Heart right ventricle (tissue), 16 donors: ENCODE data around the gene SLIT3. TPM values are rescaled to one million over a fixed set of nuclear protein-coding genes. Genes with fewer than 3 reads are reported as not detected.

Experiments used
- ATAC-seq, 8 donors: fragments of 200-7000 bp; cut with Tn5 transposase; one replicate each; pipeline ENCODE4 v1.9.1; 2020; ENCODE audit warnings: mild to moderate bottlenecking in 8 of 8, moderate library complexity in 8 of 8, moderate number of reproducible peaks in 1 of 8
- DNase-seq, 2 donors: peaks; one replicate each; pipeline ENCODE4 v3.0.0-alpha.2; 2020
- H3K27ac ChIP-seq, 10 donors: fragments of 200-600 bp; sonication (generic) in 2 of 10; one replicate each; pipeline versions ENCODE4 v1.5.0 to v1.8.0; 2020 to 2022; ENCODE audit warnings: mild to moderate bottlenecking in 3 of 10
- H3K27me3 ChIP-seq, 7 donors: fragments of 200-600 bp; one replicate each; pipeline ENCODE4 v1.8.0; 2021 to 2022; ENCODE audit warnings: mild to moderate bottlenecking in 2 of 7
- H3K36me3 ChIP-seq, 9 donors: fragments of 200-600 bp; sonication (generic) in 1 of 9; one replicate each; pipeline versions ENCODE4 v1.5.0 to v1.8.0; 2020 to 2022; ENCODE audit warnings: mild to moderate bottlenecking in 2 of 9
- H3K4me1 ChIP-seq, 9 donors: fragments of 200-600 bp; sonication (generic) in 1 of 9; one replicate each; pipeline versions ENCODE4 v1.5.0 to v1.8.0; 2020 to 2022; ENCODE audit warnings: mild to moderate bottlenecking in 4 of 9
- H3K4me3 ChIP-seq, 10 donors: fragments of 200-600 bp; sonication (generic) in 2 of 10; one replicate each; pipeline versions ENCODE4 v1.5.0 to v1.8.0; 2020 to 2022; ENCODE audit warnings: mild to moderate bottlenecking in 7 of 10, moderate library complexity in 2 of 10
- H3K9me3 ChIP-seq, 11 donors: fragments of 200-600 bp in 10 of 11; sonication (generic) in 2 of 11; one replicate each; pipeline versions ENCODE4 v1.5.0 to v1.8.0; 2013 to 2022; ENCODE audit warnings: mild to moderate bottlenecking in 2 of 11, control low read depth in 1 of 11, moderate library complexity in 1 of 11
- WGBS, 2 donors: extraction: QIAGEN DNeasy Blood & Tissue Kit; methylation state at CpG; one replicate each; pipeline ENCODE4 v1.1.7; 2013; ENCODE audit warnings: inconsistent platforms in 1 of 2; 5-methylcytosine and 5-hydroxymethylcytosine counted together
- intact Hi-C, 10 donors: fragments of 100-400 bp; cut with DNase I; formaldehyde crosslinking; loops; one replicate each; pipeline versions ENCODE4 v1.11.1 to v1.14.2; 2022
- polyA plus RNA-seq, 2 donors: library from polyadenylated mRNA; stranded (reverse); fragments of 200-250 nt; gene quantifications; one replicate each; pipeline ENCODE4 v1.2.3, GENCODE V29; 2013
- total RNA-seq, 10 donors: library from RNA; stranded (reverse); fragmentation: NEBNext Ultra II Directional in 3 of 10; extraction: Animal tissue kit (Norgen Biotek cat#: 25700) in 3 of 10; gene quantifications; one replicate each; pipeline versions ENCODE4 v1.2.1 to v1.2.4, GENCODE V29; 2021 to 2023
- TF ChIP-seq, protein P1 (sequence below), 9 donors: fragments of 200-600 bp; sonication (generic) in 2 of 9; IDR thresholded peaks; one replicate each; pipeline versions ENCODE4 v1.5.0 to v1.8.0; 2021 to 2022; ENCODE audit warnings: antibody characterized with exemption in 9 of 9, mild to moderate bottlenecking in 5 of 9, moderate library complexity in 1 of 9
- donor health status: Arrhythmogenic right ventricular cardiomyopathy.
- donor health status: ischemic (EF 13 %, LVEDD 7.1; RV severe dilation, severe dysfunction).
- donor health status: healthy with polysubstance abuse.
- donor health status: DM: no; HTN: yes; CAD: no.
- donor health status: DM: no; HTN: no; CAD: no.
- donor health status: ischemic (EF 25% LVEDD 6.9; RV normal size, moderate dysfunction).
- donor health status: ischemic (EF 25% LVEDD 5.7; RV mildly dilated, moderate dysfunction).
- donor health status: healthy.
- donor health status: DM: yes; HTN: yes; CAD: no.
- donor health status: Ischemic cardiomyopathy.
- donor health status: ischemic (EF 35%, LVEDD 5.7; RV mildly dilated, moderate dysfunction).
- donor health status: nonischemic (EF 11% LVEDD 7.7; RV severe dilation, severe dysfunction).
- donor health status: DM: yes; HTN: yes; CAD: no.
- donor health status: PGD.
- donor health status: ischemic (EF 29% LVEDD 5.4; RV normal size, mild dysfunction).
- donor health status: nonischemic (EF 23%, LVEDD 6.1; RV moderate dilation, normal function).

SLIT3 gene
- total and polyA plus RNA-seq, 12 donors = 2.0 to 29.2 (median 12.1) TPM

DNA sequence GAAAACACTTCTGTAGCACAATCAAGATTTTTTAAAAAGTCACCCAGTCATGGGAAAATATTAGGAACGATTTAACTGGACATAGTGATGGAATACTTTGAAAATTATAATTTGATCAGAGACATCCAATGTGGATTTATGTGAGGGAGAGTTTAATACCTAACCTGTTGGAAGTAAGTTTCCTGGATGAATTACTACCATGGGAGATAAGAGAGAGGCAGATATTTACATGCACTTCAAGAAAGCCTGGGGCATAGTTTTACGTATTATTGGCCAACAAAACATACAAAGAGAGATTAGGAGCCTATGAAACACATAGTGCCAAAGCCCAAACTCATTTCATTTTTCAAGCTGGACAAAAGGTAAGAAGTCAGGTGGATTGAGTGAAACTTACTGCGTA is 336.8 kb downstream of the SLIT3 start:
- Histone ChIP-seq H3K27ac (no peak overlapping the region), H3K4me1 (peaks cover 0 to under 1% (median 0%) of the 10 kb centered on the region in 9 donors), H3K4me3 (no peak overlapping the region), H3K36me3 (no peaks in the 10 kb centered on the region), H3K27me3 (peaks cover 0 to 2% (median 0%) of the 10 kb centered on the region in 7 donors), H3K9me3 (no peaks in the 10 kb centered on the region)
- DNase-seq = no peak
- no peak for ATAC-seq
- TF ChIP-seq, protein P1, sequence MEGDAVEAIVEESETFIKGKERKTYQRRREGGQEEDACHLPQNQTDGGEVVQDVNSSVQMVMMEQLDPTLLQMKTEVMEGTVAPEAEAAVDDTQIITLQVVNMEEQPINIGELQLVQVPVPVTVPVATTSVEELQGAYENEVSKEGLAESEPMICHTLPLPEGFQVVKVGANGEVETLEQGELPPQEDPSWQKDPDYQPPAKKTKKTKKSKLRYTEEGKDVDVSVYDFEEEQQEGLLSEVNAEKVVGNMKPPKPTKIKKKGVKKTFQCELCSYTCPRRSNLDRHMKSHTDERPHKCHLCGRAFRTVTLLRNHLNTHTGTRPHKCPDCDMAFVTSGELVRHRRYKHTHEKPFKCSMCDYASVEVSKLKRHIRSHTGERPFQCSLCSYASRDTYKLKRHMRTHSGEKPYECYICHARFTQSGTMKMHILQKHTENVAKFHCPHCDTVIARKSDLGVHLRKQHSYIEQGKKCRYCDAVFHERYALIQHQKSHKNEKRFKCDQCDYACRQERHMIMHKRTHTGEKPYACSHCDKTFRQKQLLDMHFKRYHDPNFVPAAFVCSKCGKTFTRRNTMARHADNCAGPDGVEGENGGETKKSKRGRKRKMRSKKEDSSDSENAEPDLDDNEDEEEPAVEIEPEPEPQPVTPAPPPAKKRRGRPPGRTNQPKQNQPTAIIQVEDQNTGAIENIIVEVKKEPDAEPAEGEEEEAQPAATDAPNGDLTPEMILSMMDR (IDR thresholded peaks at IDR 0.05) = no peak
- intact Hi-C loops = no loop called here
- WGBS, 2 donors = 82 to 85% methylated on average over 3 of the region's 3 CpGs

DNA sequence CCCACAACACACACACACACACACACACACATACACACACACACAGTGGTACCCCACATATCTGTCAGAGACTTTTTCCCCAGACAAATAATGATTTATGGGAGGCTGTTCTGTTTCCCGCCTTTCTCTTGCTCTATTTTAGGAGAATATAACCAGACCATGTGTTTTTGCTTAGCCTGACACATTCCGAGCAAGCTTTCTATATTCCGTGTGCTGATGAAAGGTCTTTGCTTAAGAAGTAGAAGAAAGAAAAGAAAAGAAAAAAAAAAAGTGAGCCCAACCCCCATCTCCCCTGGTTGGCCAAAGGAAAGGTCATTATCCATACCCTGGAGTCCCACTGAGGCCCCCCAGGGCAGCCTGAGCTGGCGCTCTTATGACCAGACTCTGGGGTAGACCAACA is 338.6 kb downstream of the SLIT3 start:
- Histone ChIP-seq H3K36me3 (no peaks in the 10 kb centered on the region), H3K4me1 (no peaks in the 10 kb centered on the region), H3K27ac (no peak overlapping the region), H3K9me3 (no peaks in the 10 kb centered on the region), H3K4me3 (no peak overlapping the region), H3K27me3 (peaks cover 0 to 2% (median 0%) of the 10 kb centered on the region in 7 donors)
- intact Hi-C loops = no loop called here
- no peak for DNase-seq
- WGBS, 2 donors = 76 to 84% methylated on average over 4 of the region's 4 CpGs
- ATAC-seq = no peak
- TF ChIP-seq, protein P1 (IDR thresholded peaks at IDR 0.05) = no peak

DNA sequence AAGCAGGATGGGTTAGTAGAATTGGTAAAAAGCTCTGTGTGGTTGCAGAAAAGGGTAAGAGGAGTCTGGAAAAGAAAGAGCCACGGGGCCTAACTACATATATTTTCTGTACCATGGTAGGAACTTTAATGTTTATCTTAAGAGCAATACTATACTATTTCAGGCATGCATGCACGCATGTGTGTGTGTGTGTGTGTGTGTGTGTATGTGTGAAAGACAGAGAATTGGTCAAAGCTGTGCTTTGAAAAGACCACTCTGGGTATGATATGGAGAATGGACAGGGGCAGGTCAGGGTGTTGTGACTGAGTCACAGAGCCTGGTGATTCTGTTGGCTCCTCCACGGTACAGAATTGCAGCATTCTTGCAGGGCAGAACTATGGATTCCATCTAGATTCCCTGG is 339.3 kb downstream of the SLIT3 start:
- intact Hi-C loops = no loop called here
- no peaks in the 10 kb centered on the region for H3K36me3 ChIP-seq
- H3K27ac ChIP-seq = no peak overlapping the region
- DNase-seq (no peak), ATAC-seq (no peak)
- 75 to 78% methylated on average over 3 of the region's 3 CpGs for WGBS, 2 donors
- H3K27me3 ChIP-seq = peaks cover 0 to 2% (median 0%) of the 10 kb centered on the region in 7 donors
- no peaks in the 10 kb centered on the region for H3K9me3 ChIP-seq
- no peaks in the 10 kb centered on the region for H3K4me1 ChIP-seq
- no peak overlapping the region for H3K4me3 ChIP-seq
- TF ChIP-seq, protein P1 (IDR thresholded peaks at IDR 0.05) = no peak

DNA sequence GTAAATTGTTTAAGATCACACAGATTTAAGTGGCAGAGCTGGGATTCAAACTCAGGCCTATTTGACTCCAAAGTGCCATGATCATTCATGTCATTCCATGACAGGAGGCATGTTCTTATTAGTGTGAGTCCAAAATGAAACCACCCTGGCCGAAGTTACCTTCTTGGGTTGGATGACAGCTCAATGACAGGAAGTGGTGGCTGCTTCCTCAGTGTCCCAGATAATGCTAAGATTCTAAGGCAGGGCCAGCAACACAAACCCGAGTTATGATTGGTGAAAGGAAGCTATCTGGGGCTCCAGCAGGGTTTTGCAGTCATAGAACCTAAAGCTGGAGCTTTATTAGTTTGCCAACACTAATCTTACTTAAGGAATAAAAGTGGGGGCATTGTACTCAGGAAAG is 340.4 kb downstream of the SLIT3 start:
- TF ChIP-seq, protein P1 (IDR thresholded peaks at IDR 0.05) = no peak
- WGBS, 2 donors = 41 to 43% methylated on average over 2 of the region's 2 CpGs
- no peak overlapping the region for H3K27ac ChIP-seq
- no peak overlapping the region for H3K4me3 ChIP-seq
- no peaks in the 10 kb centered on the region for H3K36me3 ChIP-seq
- DNase-seq (no peak), ATAC-seq (no peak)
- no peaks in the 10 kb centered on the region for H3K9me3 ChIP-seq
- H3K27me3 ChIP-seq = no peaks in the 10 kb centered on the region
- intact Hi-C loops = no loop called here
- H3K4me1 ChIP-seq = no peaks in the 10 kb centered on the region
